IPS-NIHi7 (cell line): ENCODE data around the gene DPYSL4.
"Not testable (repeated sequence)": the region's sequence is repeated elsewhere in the genome, so short reads cannot be mapped to it uniquely, and the experiment has no call there.

Source experiments
- DNase-seq: peaks from one replicate; pipeline ENCODE4 v3.0.0; 2012; ENCODE audit warnings: mixed read lengths; ENCODE audit errors: extremely low spot score

DPYSL4 gene

GRCh38 chr10:132149917-132150316 is 36.8 kb upstream of the DPYSL4 start:
- no peak for DNase-seq

DNA sequence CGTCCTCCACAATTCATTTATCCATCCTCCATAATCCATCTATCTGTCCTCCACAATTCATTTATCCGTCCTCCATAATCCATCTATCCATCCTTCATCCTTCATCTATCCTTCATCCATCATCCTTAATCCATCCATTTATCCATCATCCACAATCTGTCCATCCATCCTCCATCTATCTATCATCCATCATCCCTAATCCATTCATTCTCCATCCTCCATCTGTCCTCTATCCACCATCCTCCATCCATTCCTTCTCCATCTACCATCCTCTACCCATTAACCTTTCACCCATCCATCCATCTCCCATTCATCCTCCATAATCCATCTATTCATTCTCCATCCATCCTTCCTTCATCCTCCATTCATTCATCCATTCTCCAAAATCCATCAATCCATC is 36.0 kb upstream of the DPYSL4 start:
- DNase-seq, result no peak

- DNase-seq, result no peak
Observed at GRCh38 chr10:132151286-132151950, 35.3 kb upstream of the DPYSL4 start.

- DNase-seq, result no peak
Observed at GRCh38 chr10:132151951-132152505, 34.7 kb upstream of the DPYSL4 start.

GRCh38 chr10:132152896-132153580 is 33.7 kb upstream of the DPYSL4 start:
- DNase-seq, result no peak

- DNase-seq, result no peak
Observed at GRCh38 chr10:132153616-132154217, 33.0 kb upstream of the DPYSL4 start.

- DNase-seq, result no peak
Observed at GRCh38 chr10:132154440-132154839, 32.3 kb upstream of the DPYSL4 start.

- DNase-seq, result no peak
Observed at GRCh38 chr10:132154931-132155330, 31.8 kb upstream of the DPYSL4 start.

- DNase-seq, result no peak
Observed at GRCh38 chr10:132155723-132156381, 30.9 kb upstream of the DPYSL4 start.

DNA sequence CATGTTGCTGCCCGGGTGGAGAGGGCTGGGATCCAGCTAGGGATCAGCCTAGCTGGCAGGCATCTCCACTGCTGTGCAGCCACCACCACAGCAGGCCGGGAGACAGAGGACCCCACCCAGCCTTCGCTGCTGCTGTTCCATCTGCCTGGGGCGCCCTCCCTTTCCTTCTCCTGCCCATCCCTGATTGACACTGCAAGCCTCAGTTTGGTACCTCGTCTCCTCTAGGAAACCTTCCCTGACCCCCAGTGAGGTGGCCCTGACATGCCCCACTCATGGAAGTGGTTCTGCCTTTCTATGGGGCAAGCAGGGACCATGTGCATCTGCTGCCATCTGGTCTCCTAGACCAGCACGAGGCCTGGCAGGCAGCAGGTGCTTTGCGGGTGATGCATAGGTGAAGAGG is 30.4 kb upstream of the DPYSL4 start:
- no peak for DNase-seq

GRCh38 chr10:132157101-132157500 is 29.6 kb upstream of the DPYSL4 start:
- DNase-seq, result no peak

DNA sequence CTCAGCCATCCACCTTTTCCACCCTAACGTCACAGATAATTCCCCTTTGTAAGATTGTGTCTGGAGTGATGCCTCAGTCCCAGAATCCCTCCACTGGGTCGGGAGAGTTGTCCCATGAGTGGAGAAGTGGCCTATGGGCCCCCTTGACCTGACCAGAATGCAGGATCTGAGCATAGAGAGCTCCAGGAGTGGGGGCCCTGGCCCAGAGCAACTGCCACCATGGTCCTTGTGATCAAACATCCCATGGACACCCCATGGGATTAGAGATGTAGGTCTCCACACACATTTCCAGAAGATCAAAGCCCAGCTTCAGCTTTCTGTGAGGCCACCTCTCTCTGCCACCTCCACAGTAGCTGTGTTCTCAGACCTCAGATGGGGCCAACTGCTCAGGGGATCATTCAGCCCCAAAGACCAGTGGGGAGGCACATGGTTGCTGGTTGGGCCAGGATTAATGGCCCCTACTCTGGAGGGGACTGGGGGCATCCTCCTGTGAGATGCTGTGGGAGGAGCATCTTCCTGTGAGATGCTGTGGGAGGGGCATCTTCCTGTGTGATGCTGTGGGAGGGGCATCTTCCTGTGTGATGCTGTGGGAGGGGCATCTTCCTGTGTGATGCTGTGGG is 28.5 kb upstream of the DPYSL4 start:
- DNase-seq, result peak; percentile 48

DNA sequence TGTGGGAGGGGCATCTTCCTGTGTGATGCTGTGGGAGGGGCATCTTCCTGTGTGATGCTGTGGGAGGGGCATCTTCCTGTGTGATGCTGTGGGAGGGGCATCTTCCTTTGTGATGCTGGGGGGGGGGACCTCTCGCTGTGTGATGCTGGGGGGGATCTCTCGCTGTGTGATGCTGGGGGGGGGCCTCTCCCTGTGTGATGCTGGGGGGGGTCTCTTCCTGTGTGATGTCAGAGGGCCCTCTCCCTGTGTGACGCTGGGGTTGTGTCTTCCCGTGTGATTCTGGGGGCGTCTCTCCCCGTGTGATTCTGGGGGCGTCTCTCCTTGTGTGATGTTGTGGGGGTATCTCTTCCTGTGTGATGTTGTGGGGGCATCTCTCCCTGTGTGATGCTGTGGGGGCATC is 27.9 kb upstream of the DPYSL4 start:
- DNase-seq, result no peak

GRCh38 chr10:132159302-132160230 is 27.2 kb upstream of the DPYSL4 start:
- not testable (repeated sequence) for DNase-seq

DNA sequence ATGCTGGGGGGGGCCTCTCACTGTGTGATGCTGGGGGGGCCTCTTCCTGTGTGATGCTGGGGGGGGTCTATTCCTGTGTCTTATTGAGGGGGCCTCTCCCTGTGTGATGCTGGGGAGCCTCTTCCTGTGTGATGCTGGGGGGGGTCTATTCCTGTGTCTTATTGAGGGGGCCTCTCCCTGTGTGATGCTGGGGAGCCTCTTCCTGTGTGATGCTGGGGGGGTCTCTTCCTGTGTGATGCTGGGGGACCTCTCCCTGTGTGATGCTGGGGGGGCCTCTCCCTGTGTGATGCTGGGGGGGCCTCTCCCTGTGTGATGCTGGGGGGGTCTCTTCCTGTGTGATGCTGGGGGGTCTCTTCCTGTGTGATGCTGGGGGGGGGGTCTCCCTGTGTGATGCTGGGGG is 26.5 kb upstream of the DPYSL4 start:
- DNase-seq, result not testable (repeated sequence)

- DNase-seq, result not testable (repeated sequence)
Observed at GRCh38 chr10:132160834-132161622, 25.7 kb upstream of the DPYSL4 start.

- DNase-seq, result no peak
Observed at GRCh38 chr10:132162021-132162531, 24.7 kb upstream of the DPYSL4 start.

DNA sequence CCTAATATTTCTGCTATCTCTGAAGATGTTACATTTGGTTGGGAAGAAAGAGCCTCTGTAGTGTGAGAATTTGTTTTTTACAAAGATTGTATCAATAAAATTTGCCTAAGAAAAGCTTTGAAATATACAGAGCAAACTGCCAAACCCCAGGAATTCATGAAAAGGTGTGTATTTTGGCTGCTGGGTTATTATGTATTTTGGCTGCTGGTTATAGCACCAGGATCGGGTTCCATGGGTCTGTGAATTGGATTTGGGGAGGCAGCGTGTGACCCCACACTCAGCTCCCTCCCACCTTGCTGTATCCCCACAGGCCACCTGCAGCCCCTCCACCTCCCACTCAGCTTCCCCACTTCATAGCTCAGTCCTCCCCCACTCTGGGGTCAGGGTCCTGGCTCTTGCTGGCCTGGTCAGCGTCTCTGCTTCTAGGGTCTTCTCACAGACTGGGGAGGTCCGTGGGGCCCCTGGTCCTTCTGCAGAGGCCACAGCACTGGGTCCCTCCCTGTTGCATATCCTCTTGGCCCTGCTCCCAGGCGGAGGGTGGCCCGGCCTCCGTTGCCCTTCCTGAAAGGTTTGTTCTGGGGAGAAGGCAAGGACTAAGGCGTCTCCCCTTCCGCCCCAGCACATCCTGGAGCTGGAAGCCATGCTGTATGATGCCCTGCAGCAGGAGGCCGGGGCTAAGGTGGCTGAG is 24.0 kb upstream of the DPYSL4 start:
- no peak for DNase-seq

DNA sequence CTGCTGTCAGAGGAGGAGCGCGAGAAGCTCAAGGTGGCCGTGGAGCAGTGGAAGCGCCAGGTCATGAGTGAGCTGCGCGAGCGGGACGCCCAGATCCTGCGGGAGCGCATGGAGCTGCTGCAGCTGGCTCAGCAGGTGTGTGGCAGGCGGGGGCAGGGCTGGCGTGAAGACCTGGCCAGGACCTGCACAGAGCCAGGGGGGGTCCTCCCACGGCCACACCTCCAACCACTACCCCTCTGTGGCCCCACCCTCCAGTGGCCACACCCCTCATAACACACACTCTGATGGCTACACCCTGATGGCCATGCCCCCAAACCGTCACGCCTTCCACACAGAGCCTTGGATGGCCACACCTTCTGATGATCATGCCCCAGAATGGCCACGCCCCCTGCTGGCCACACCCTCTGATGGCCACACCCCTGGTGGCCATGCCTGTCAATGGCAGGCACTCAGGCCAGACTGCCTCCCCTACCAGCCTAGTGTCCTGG is 23.4 kb upstream of the DPYSL4 start:
- peak; percentile 96 for DNase-seq
